GM12874 (cell line): Measurements from ENCODE around the gene BICD1.

ENCODE experiments used
- CTCF ChIP-seq: IDR thresholded peaks from 2 replicates; pipeline ENCODE4 v1.5.1; 2011; ENCODE audit warnings: low read depth, mild to moderate bottlenecking, control low read depth, low read length, moderate library complexity; ENCODE audit not compliant: insufficient read depth

The BICD1 gene

DNA sequence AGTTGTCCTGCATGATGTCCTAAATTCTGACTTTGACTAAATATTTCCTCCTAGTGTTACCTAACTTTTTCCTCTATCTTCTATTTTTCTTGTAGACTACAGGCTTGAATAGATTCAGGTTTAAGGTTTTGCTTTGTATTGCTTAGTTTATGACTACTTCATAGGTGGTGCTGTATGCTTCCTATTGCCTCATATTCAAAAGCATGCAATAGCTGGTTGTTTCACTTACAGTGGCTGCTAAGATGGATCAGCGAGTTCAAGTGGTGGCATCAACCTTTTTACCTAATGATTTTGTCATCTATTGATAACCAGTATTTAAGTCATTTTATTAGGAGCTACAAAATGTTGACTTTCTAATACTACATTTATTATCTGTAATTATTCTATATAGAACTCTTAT is 36.3 kb upstream of the BICD1 start:
- TF ChIP-seq CTCF: no peak

- no peak for TF ChIP-seq CTCF
Measured at GRCh38 chr12:32072102-32072501, 34.5 kb upstream of the BICD1 start.

GRCh38 chr12:32074432-32074831 is 32.2 kb upstream of the BICD1 start:
- no peak for TF ChIP-seq CTCF

- TF ChIP-seq CTCF: no peak
Measured at GRCh38 chr12:32076941-32077340, 29.7 kb upstream of the BICD1 start.

- TF ChIP-seq CTCF: no peak
Measured at GRCh38 chr12:32080435-32080834, 26.2 kb upstream of the BICD1 start.

DNA sequence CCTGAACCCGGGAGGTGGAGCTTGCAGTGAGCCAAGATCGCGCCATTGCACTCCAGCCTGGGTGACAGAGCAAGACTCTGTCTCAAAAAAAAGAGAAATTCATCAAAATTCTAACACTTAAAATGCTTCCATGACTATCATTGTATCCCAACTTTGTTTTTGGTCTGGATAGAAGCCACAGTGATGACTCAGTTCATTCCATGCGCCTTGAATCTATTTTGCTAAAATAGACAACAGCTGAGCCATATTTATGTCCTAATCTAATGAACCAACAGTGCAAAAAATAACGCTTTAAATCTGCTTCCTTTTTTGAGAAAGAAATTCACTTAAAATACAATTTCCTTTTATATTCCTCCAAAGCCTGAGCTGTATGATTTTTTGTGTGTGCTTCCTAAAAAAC is 23.2 kb upstream of the BICD1 start:
- TF ChIP-seq CTCF: no peak

DNA sequence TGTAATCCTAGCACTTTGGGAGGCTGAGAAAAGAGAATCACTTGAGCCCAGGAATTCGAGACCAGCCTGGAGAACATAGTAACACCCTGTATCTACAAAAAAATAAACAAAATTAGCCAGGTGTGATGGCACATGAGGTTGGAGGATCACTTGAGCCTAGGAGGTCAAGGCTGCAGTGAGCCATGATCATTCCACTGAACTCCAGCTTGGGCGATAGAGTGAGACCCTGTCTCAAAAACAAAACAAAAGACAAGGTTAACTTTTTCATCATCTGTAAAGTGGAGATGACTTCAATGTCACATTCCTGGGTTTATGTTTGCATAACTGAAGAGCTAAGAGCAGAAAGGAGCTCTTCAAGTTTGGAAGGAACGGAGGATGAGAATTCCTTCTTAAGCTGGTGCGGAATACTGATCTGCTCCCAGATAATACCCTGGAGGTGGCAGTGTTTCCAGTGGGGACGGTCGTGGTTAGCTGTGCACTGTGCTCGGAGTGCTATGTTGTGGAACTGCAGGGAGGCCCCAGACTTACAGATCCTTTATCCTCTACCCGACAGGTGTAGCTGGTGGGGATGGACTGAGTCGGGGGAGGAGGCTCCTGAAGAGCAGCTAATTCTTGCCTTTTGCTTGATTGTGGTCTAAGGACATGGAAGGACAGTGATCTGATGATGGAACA is 22.5 kb upstream of the BICD1 start:
- no peak for TF ChIP-seq CTCF
